NB4 (cell line): ENCODE measurements around the gene SMOC2.

Experiments
- DNase-seq: peaks from one replicate; pipeline ENCODE4 v3.0.0; 2010; ENCODE audit warnings: low read depth
- H3K4me3 ChIP-seq: one replicate; pipeline ENCODE4 v1.5.1; 2011; ENCODE audit warnings: mild to moderate bottlenecking, low read depth, low read length, moderate library complexity
- MYC ChIP-seq: IDR thresholded peaks from 2 replicates; pipeline ENCODE4 v1.6.1; 2011; ENCODE audit warnings: low read depth, low read length
- POLR2A ChIP-seq: IDR thresholded peaks from 2 replicates; pipeline ENCODE4 v1.6.1; 2011; ENCODE audit warnings: mild to moderate bottlenecking; ENCODE audit not compliant: insufficient read length; ENCODE audit errors: extremely low read depth
- TF ChIP-seq, protein P1 (sequence below): IDR thresholded peaks from 2 replicates; pipeline ENCODE4 v1.6.1; 2011; ENCODE audit warnings: low read depth, low read length
- TF ChIP-seq, protein P2 (sequence below): IDR thresholded peaks from one replicate; pipeline ENCODE4 v1.5.1; 2012; ENCODE audit warnings: low read depth, low read length

Gene SMOC2

DNA sequence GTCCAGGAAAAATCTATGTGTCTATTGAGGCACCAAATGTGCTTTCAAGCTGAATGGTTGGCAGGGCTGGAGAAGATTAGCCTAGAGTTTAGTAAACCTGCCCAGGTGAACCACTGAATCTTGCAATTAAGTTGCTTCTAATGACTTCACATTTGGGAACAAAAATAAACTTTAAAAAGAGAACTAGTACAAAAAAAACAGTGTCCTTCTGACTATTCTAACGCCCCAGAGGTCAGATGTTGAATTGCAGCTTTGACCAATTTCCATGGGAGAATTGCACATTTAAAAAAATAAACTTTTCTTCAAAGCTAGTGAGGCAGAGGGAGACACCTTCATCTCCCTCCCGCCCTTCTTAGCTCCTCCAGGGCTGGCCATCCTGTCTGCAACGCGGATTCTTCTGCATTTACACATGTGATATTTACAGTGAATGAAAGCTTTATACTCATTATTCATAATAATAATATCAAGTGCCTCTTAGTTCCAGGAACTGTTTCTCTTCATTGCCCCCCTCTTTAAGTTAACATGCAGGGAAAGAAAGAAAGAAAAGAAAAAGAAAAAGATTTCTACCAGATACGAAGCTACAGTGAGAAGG is 270.2 kb downstream of the SMOC2 start:
- DNase-seq: no peak
- TF ChIP-seq, protein P1, sequence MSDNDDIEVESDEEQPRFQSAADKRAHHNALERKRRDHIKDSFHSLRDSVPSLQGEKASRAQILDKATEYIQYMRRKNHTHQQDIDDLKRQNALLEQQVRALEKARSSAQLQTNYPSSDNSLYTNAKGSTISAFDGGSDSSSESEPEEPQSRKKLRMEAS: no peak
- TF ChIP-seq, protein P2, sequence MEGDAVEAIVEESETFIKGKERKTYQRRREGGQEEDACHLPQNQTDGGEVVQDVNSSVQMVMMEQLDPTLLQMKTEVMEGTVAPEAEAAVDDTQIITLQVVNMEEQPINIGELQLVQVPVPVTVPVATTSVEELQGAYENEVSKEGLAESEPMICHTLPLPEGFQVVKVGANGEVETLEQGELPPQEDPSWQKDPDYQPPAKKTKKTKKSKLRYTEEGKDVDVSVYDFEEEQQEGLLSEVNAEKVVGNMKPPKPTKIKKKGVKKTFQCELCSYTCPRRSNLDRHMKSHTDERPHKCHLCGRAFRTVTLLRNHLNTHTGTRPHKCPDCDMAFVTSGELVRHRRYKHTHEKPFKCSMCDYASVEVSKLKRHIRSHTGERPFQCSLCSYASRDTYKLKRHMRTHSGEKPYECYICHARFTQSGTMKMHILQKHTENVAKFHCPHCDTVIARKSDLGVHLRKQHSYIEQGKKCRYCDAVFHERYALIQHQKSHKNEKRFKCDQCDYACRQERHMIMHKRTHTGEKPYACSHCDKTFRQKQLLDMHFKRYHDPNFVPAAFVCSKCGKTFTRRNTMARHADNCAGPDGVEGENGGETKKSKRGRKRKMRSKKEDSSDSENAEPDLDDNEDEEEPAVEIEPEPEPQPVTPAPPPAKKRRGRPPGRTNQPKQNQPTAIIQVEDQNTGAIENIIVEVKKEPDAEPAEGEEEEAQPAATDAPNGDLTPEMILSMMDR: peak; percentile 40
- H3K4me3 ChIP-seq: no peak overlapping the region

DNA sequence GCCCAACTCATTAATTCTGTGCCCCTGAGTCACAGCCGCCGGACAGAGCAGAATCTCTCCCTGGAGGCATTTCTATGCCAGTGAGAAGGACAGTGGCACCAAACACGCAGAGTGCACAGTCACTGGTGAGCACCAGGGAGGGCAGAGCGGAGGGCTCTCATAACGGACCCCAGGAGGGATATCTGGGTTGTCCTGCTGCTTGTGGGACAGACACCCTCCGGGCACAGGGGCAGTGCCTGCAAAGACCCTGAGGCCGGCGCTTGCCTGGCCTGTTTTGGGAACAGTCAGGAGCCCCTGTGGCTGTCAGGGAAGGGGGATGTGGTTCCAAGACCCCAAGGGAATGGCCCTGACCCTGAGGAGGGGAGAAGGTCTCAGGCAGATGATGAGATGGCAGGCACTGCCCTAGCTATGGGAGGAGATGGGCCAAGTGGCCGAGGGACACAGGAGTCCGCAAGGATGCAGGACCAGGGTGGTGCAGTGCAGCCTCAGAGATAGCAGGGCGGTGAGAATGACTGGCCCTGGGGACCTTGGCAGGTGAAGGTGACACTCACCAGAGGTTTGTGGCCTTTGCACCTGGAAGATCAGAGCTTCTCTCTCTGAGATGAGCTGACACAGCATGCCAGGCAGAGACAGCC is 270.8 kb downstream of the SMOC2 start:
- no peak overlapping the region for H3K4me3 ChIP-seq
- no peak for DNase-seq
- TF ChIP-seq MYC: no peak
- TF ChIP-seq POLR2A: no peak
- TF ChIP-seq, protein P2: no peak
- TF ChIP-seq, protein P1: no peak

DNA sequence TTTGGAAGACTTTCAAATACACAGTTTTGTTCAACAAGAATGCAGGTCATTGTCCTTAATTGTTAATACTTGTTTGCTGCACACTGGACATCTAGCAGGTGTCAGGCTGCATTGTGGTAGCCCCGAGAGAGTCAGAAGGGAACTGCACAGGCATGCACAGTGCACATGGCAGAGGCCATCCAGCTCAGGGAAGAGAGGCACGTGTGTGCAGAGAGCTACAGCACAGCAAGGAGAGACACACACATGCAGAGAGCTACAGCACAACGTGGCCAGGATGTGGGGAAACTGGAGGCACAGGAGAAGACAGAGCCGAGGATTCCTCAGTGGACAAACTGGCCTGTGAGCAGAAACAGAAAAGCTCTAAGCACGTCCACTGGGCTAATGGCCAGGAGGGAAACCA is 272.0 kb downstream of the SMOC2 start:
- TF ChIP-seq MYC: no peak
- TF ChIP-seq, protein P1: no peak
- no peak for TF ChIP-seq POLR2A
- TF ChIP-seq, protein P2: no peak

DNA sequence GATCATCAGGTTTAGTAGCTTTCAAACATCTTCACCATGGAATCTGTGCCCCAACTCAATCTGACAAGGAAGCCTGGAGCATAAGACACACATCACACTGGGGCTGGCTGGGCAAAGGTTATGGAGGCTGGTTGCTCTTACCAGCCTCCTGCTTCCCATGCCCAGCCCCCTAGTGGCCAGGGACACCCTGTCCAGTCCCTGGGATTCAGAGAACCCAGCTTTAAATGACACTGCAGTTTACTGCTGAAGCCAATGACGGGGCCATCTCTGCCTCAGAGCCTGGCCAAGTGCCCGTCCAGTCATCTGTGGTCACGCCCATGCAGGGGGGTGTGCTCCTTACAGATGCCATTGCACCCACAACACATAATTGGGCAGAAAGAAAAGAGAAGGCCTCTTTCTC is 272.9 kb downstream of the SMOC2 start:
- peak; percentile 37 for DNase-seq
- H3K4me3 ChIP-seq: no peak overlapping the region
- TF ChIP-seq POLR2A (no peak), MYC (no peak)
- TF ChIP-seq, protein P1: no peak
- TF ChIP-seq, protein P2: peak; percentile 28

More for the DNA sequence above, 272.0 kb downstream of the SMOC2 start:
- no peak for DNase-seq
- no peak overlapping the region for H3K4me3 ChIP-seq

DNA sequence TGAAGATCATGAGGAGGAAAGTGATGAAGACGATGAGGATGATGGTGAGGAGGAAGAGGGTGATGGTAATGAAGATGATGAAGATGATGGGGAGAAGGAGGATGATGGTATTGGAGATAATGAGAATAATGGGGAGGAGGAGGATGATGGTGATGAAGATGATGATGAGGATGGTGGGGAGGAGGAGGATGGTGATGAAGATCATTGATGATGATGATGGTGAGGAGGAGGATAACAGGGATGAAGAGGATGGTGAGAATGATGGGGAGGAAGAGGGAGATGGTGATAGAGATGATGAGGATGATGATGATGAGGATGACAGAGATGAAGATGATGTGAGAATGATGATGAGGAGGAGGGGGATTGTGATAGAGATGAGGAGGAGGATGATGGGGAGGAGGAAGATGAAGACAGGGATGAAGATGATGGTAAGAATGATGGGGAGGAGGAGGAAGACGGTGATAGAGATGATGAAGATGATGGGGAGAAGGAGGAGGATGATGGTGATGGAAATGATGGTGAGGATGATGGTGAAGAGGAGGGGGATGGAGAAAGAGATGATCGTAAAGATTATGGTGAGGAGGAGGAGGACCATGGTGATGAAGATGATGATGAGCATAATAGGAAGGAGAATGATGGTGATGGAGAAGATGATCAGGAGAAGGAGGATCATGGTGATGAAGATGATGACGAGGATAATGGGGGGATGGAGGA is 273.7 kb downstream of the SMOC2 start:
- DNase-seq: no peak
- TF ChIP-seq, protein P1: no peak
- no peak for TF ChIP-seq MYC
- TF ChIP-seq, protein P2: no peak
- TF ChIP-seq POLR2A: no peak
- no peak overlapping the region for H3K4me3 ChIP-seq
